ENCODE measurements around the gene NUP88.

The NUP88 gene

GRCh38 chr17:5354310-5354709, 65.2 kb downstream of the NUP88 start:
- no peak for DNase-seq

- no peak for DNase-seq
These were observed 66.7 kb downstream of the NUP88 start for GRCh38 chr17:5352681-5353289.

- no peak for DNase-seq
These were observed 74.5 kb downstream of the NUP88 start for GRCh38 chr17:5344914-5345313.

Data from NCI-H1436 treated with DMSO at 0.1 percent for 48 hours (cell line).